GM18508 (cell line): ENCODE data around the gene MRPL37.
"Not testable (repeated sequence)": the region's sequence is repeated elsewhere in the genome, so short reads cannot be mapped to it uniquely, and the experiment has no call there.

Source experiments
- ATAC-seq: cut with Tn5 transposase; IDR thresholded peaks from one replicate; pipeline ENCODE4 v1.9.1; 2021; ENCODE audit warnings: moderate number of reproducible peaks; ENCODE audit not compliant: insufficient read depth, unreplicated experiment

Gene MRPL37

GRCh38 chr1:54199765-54200518 lies at the start of gene MRPL37, which contains the start of gene CYB5RL:
Gene MRPL37, plus strand, starts transcription at chr1:54200167. Its CDS starts 77 bp downstream, at chr1:54200244.
Gene CYB5RL, minus strand, starts transcription at chr1:54200030. Its CDS starts 4,414 bp downstream, at chr1:54195616.
- peak; percentile 83 for ATAC-seq

GRCh38 chr1:54151013-54151412 lies 49.0 kb upstream of the MRPL37 start:
- no peak for ATAC-seq

GRCh38 chr1:54152696-54153095 lies 47.3 kb upstream of the MRPL37 start, which contains the start of gene CDCP2:
Gene CDCP2, minus strand, starts transcription at chr1:54153000. Its CDS starts 78 bp downstream, at chr1:54152922.
- ATAC-seq, result no peak

- ATAC-seq, result no peak
Measured at GRCh38 chr1:54153535-54154439, 46.2 kb upstream of the MRPL37 start.

- no peak for ATAC-seq
Measured at GRCh38 chr1:54156201-54156600, 43.8 kb upstream of the MRPL37 start.

- ATAC-seq, result no peak
Measured at GRCh38 chr1:54156986-54157385, 43.0 kb upstream of the MRPL37 start.

- no peak for ATAC-seq
Measured at GRCh38 chr1:54157401-54157800, 42.6 kb upstream of the MRPL37 start.

GRCh38 chr1:54158071-54158470 lies 41.9 kb upstream of the MRPL37 start:
- ATAC-seq, result no peak

GRCh38 chr1:54159733-54160316 lies 40.1 kb upstream of the MRPL37 start:
- no peak for ATAC-seq

GRCh38 chr1:54160351-54160750 lies 39.6 kb upstream of the MRPL37 start:
- no peak for ATAC-seq

- no peak for ATAC-seq
Measured at GRCh38 chr1:54161495-54162168, 38.3 kb upstream of the MRPL37 start.

- ATAC-seq, result no peak
Measured at GRCh38 chr1:54163051-54163450, 36.9 kb upstream of the MRPL37 start.

- ATAC-seq, result no peak
Measured at GRCh38 chr1:54163573-54163972, 36.4 kb upstream of the MRPL37 start.

- no peak for ATAC-seq
Measured at GRCh38 chr1:54165146-54165545, 34.8 kb upstream of the MRPL37 start.

- not testable (repeated sequence) for ATAC-seq
Measured at GRCh38 chr1:54166357-54166756, 33.6 kb upstream of the MRPL37 start.

GRCh38 chr1:54167422-54168139 lies 32.4 kb upstream of the MRPL37 start:
- ATAC-seq, result no peak

GRCh38 chr1:54168206-54168965 lies 31.6 kb upstream of the MRPL37 start:
- ATAC-seq, result no peak

GRCh38 chr1:54169068-54169467 lies 30.9 kb upstream of the MRPL37 start:
- ATAC-seq, result no peak

- no peak for ATAC-seq
Measured at GRCh38 chr1:54171016-54171415, 29.0 kb upstream of the MRPL37 start.
